Gastroesophageal sphincter (tissue), 4 donors: Measurements from ENCODE around the gene PDZRN4. TPM values are rescaled to one million over a fixed set of nuclear protein-coding genes. Genes with fewer than 3 reads are reported as not detected.
"Not testable (repeated sequence)": the region's sequence is repeated elsewhere in the genome, so short reads cannot be mapped to it uniquely, and the experiment has no call there.

Experiments
- ATAC-seq: fragments of 150-250 bp; one replicate; pipeline ENCODE4 v1.9.1; 2016; ENCODE audit warnings: mild to moderate bottlenecking, moderate library complexity
- H3K27ac ChIP-seq, 4 donors: fragments of 200-600 bp; sonication (generic) in 3 of 4; 1 replicate in 3 of 4; 2 replicates in 1 of 4; pipeline ENCODE4 v1.5.1; 2016 to 2019
- H3K27me3 ChIP-seq: fragments of 200-600 bp; sonication (generic); one replicate; pipeline ENCODE4 v1.5.1; 2019
- H3K36me3 ChIP-seq, 2 donors: fragments of 200-600 bp; sonication (generic); one replicate each; pipeline ENCODE4 v1.5.1; 2019; ENCODE audit warnings: control low read depth in 1 of 2
- H3K4me1 ChIP-seq, 3 donors: fragments of 200-600 bp; sonication (generic); 1 replicate in 2 of 3; 2 replicates in 1 of 3; pipeline ENCODE4 v1.5.1; 2016 to 2019; ENCODE audit warnings: control low read depth in 2 of 3
- H3K4me3 ChIP-seq, 2 donors: fragments of 200-600 bp; sonication (generic); one replicate each; pipeline ENCODE4 v1.5.1; 2019; ENCODE audit warnings: mild to moderate bottlenecking in 1 of 2, moderate library complexity in 1 of 2
- H3K9me3 ChIP-seq, 3 donors: fragments of 200-600 bp; sonication (generic); one replicate each; pipeline ENCODE4 v1.5.1; 2017 to 2019; ENCODE audit warnings: control low read depth in 2 of 3
- EP300 ChIP-seq: sonication (generic); formaldehyde crosslinking; IDR thresholded peaks from one replicate; pipeline ENCODE4 v1.6.1; 2017; ENCODE audit warnings: antibody characterized with exemption, mild to moderate bottlenecking
- POLR2A ChIP-seq, 2 donors: fragments of 450-650 bp; IDR thresholded peaks; one replicate each; pipeline ENCODE4 v1.6.1; 2017; ENCODE audit warnings: antibody characterized with exemption in 2 of 2, mild to moderate bottlenecking in 2 of 2, moderate library complexity in 1 of 2
- POLR2AphosphoS5 ChIP-seq: sonication (generic); formaldehyde crosslinking; IDR thresholded peaks from one replicate; pipeline ENCODE4 v1.6.1; 2017; ENCODE audit warnings: antibody characterized with exemption
- WGBS, 2 donors: methylation state at CpG; one replicate each; pipeline ENCODE4 v1.1.5; 2018; ENCODE audit warnings: low coverage in 1 of 2; 5-methylcytosine and 5-hydroxymethylcytosine counted together
- total RNA-seq, 4 donors: library from RNA; depleted of rRNA; stranded (reverse); fragments of >200 nt; gene quantifications; one replicate each; pipeline ENCODE4 v1.1.0, GENCODE V29; 2016
- TF ChIP-seq, protein P1 (sequence below), 4 experiments: fragments of 200-600 bp in 2 of 4; fragments of 450-650 bp in 2 of 4; sonication (generic) in 1 of 4; IDR thresholded peaks; one replicate each; pipeline ENCODE4 v1.5.1; 2017 to 2019; ENCODE audit warnings: antibody characterized with exemption in 4 of 4, mild to moderate bottlenecking in 2 of 4, moderate library complexity in 2 of 4

PDZRN4 gene
- total RNA-seq, 4 donors from 2014 or later, result 32.0 to 87.8 (median 50.8) TPM

- no peak overlapping the region for H3K27ac ChIP-seq
- TF ChIP-seq POLR2A (IDR thresholded peaks at IDR 0.05), result no peak
- TF ChIP-seq POLR2AphosphoS5, result no peak
- TF ChIP-seq, protein P1, sequence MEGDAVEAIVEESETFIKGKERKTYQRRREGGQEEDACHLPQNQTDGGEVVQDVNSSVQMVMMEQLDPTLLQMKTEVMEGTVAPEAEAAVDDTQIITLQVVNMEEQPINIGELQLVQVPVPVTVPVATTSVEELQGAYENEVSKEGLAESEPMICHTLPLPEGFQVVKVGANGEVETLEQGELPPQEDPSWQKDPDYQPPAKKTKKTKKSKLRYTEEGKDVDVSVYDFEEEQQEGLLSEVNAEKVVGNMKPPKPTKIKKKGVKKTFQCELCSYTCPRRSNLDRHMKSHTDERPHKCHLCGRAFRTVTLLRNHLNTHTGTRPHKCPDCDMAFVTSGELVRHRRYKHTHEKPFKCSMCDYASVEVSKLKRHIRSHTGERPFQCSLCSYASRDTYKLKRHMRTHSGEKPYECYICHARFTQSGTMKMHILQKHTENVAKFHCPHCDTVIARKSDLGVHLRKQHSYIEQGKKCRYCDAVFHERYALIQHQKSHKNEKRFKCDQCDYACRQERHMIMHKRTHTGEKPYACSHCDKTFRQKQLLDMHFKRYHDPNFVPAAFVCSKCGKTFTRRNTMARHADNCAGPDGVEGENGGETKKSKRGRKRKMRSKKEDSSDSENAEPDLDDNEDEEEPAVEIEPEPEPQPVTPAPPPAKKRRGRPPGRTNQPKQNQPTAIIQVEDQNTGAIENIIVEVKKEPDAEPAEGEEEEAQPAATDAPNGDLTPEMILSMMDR (IDR thresholded peaks at IDR 0.05), result no peak
- TF ChIP-seq EP300, result no peak
- 17 to 43% methylated on average over 3 of the region's 3 CpGs for WGBS, 2 donors
- peak; percentile 74 for ATAC-seq
- no peaks in the 10 kb centered on the region for H3K4me1 ChIP-seq
- H3K9me3 ChIP-seq, result no peaks in the 10 kb centered on the region
- H3K27me3 ChIP-seq, result no peaks in the 10 kb centered on the region
- no peaks in the 10 kb centered on the region for H3K36me3 ChIP-seq
- H3K4me3 ChIP-seq, result no peak overlapping the region
These were observed 36.3 kb upstream of the PDZRN4 start for GRCh38 chr12:41151793-41152192.

- Histone ChIP-seq H3K9me3 (no peaks in the 10 kb centered on the region), H3K27ac (no peak overlapping the region), H3K27me3 (no peaks in the 10 kb centered on the region), H3K36me3 (no peaks in the 10 kb centered on the region), H3K4me1 (no peaks in the 10 kb centered on the region), H3K4me3 (no peak overlapping the region)
- no peak for ATAC-seq
- 32 to 43% methylated on average over 5 of the region's 5 CpGs for WGBS, 2 donors
- TF ChIP-seq, protein P1 (IDR thresholded peaks at IDR 0.05), result no peak
- no peak for TF ChIP-seq POLR2AphosphoS5
- TF ChIP-seq POLR2A (IDR thresholded peaks at IDR 0.05), result no peak
- TF ChIP-seq EP300, result no peak
These were observed 25.7 kb upstream of the PDZRN4 start for GRCh38 chr12:41162461-41162860.

GRCh38 chr12:41167701-41168100 is 20.4 kb upstream of the PDZRN4 start:
- ATAC-seq, result no peak
- no peaks in the 10 kb centered on the region for H3K36me3 ChIP-seq
- no peaks in the 10 kb centered on the region for H3K27me3 ChIP-seq
- no peaks in the 10 kb centered on the region for H3K9me3 ChIP-seq
- no peak overlapping the region for H3K4me3 ChIP-seq
- no peak overlapping the region for H3K27ac ChIP-seq
- WGBS, 2 donors, result 79 to 100% methylated on average over 1 of the region's 1 CpG
- TF ChIP-seq, protein P1 (IDR thresholded peaks at IDR 0.05), result no peak
- TF ChIP-seq POLR2AphosphoS5 (no peak), EP300 (no peak), POLR2A (IDR thresholded peaks at IDR 0.05) (no peak)
- no peaks in the 10 kb centered on the region for H3K4me1 ChIP-seq

GRCh38 chr12:41174602-41175001 is 13.5 kb upstream of the PDZRN4 start:
- Histone ChIP-seq H3K4me1 (no peaks in the 10 kb centered on the region), H3K27ac (no peak overlapping the region), H3K4me3 (no peak overlapping the region), H3K36me3 (no peaks in the 10 kb centered on the region), H3K27me3 (no peaks in the 10 kb centered on the region), H3K9me3 (no peaks in the 10 kb centered on the region)
- TF ChIP-seq EP300, result no peak
- no peak for TF ChIP-seq POLR2AphosphoS5
- TF ChIP-seq POLR2A (IDR thresholded peaks at IDR 0.05), result no peak
- TF ChIP-seq, protein P1 (IDR thresholded peaks at IDR 0.05), result no peak
- WGBS, 2 donors, result 13 to 46% methylated on average over 2 of the region's 2 CpGs
- no peak for ATAC-seq

GRCh38 chr12:41179507-41179906 is 8.6 kb upstream of the PDZRN4 start:
- H3K9me3 ChIP-seq, H3K4me3 ChIP-seq, H3K27me3 ChIP-seq, H3K4me1 ChIP-seq, ATAC-seq, H3K36me3 ChIP-seq, H3K27ac ChIP-seq: not testable (repeated sequence)
- no CpG with 5 or more reads among the region's 1 CpG for WGBS, 2 donors
